Lower lobe of right lung (tissue), 2 donors: ENCODE measurements around the gene GBE1. TPM values are rescaled to one million over a fixed set of nuclear protein-coding genes. Genes with fewer than 3 reads are reported as not detected.

Source experiments
- ATAC-seq, 2 donors: fragments of 200-7000 bp; cut with Tn5 transposase; one replicate each; pipeline ENCODE4 v1.9.1; 2020 to 2022; ENCODE audit warnings: mild to moderate bottlenecking in 2 of 2, moderate library complexity in 2 of 2
- DNase-seq: peaks from one replicate; pipeline ENCODE4 v3.0.0-alpha.2; 2020
- H3K27ac ChIP-seq: fragments of 200-600 bp; one replicate; pipeline ENCODE4 v1.8.0; 2022
- H3K27me3 ChIP-seq: fragments of 200-600 bp; one replicate; pipeline ENCODE4 v1.8.0; 2022; ENCODE audit warnings: low read depth
- H3K36me3 ChIP-seq: fragments of 200-600 bp; one replicate; pipeline ENCODE4 v1.8.0; 2022; ENCODE audit warnings: mild to moderate bottlenecking
- H3K4me1 ChIP-seq: fragments of 200-600 bp; one replicate; pipeline ENCODE4 v1.8.0; 2022
- H3K4me3 ChIP-seq: fragments of 200-600 bp; one replicate; pipeline ENCODE4 v1.8.0; 2022; ENCODE audit warnings: mild to moderate bottlenecking
- H3K9me3 ChIP-seq: fragments of 200-600 bp; one replicate; pipeline ENCODE4 v1.8.0; 2022
- CTCF ChIP-seq: fragments of 200-600 bp; IDR thresholded peaks from one replicate; pipeline ENCODE4 v1.8.0; 2022; ENCODE audit warnings: antibody characterized with exemption, mild to moderate bottlenecking
- intact Hi-C: fragments of 100-400 bp; cut with DNase I; formaldehyde crosslinking; loops from one replicate; pipeline ENCODE4 v1.11.0; 2022
- total RNA-seq: library from RNA; stranded (reverse); fragmentation: NEBNext Ultra II Directional; extraction: Animal tissue kit (Norgen Biotek cat#: 25700); gene quantifications from one replicate; pipeline ENCODE4 v1.2.1, GENCODE V29; 2021
- donor health status: DM: no; HTN: yes; CAD: no; lungs with severe emphysema.

Gene GBE1
- total RNA-seq, 1 donor from 2014 or later = 23.0 TPM

- Histone ChIP-seq H3K4me1 (no peaks in the 10 kb centered on the region), H3K9me3 (no peaks in the 10 kb centered on the region), H3K27ac (no peak overlapping the region), H3K4me3 (no peak overlapping the region), H3K36me3 (no peaks in the 10 kb centered on the region), H3K27me3 (no peaks in the 10 kb centered on the region)
- no peak for TF ChIP-seq CTCF
- ATAC-seq (no peak), DNase-seq (no peak)
- intact Hi-C loops = no loop called here
Observed at GRCh38 chr3:81699536-81700320, 61.7 kb downstream of the GBE1 start.

GRCh38 chr3:81696090-81696489 lies 65.4 kb downstream of the GBE1 start:
- H3K9me3 ChIP-seq = no peaks in the 10 kb centered on the region
- intact Hi-C loops = no loop called here
- no peaks in the 10 kb centered on the region for H3K27me3 ChIP-seq
- H3K4me1 ChIP-seq = no peaks in the 10 kb centered on the region
- no peak overlapping the region for H3K27ac ChIP-seq
- ATAC-seq (no peak), DNase-seq (no peak)
- no peaks in the 10 kb centered on the region for H3K36me3 ChIP-seq
- no peak overlapping the region for H3K4me3 ChIP-seq
- TF ChIP-seq CTCF = no peak

- no peak for TF ChIP-seq CTCF
- Histone ChIP-seq H3K4me1 (no peaks in the 10 kb centered on the region), H3K27me3 (no peaks in the 10 kb centered on the region), H3K9me3 (no peaks in the 10 kb centered on the region), H3K27ac (no peak overlapping the region), H3K4me3 (no peak overlapping the region), H3K36me3 (no peaks in the 10 kb centered on the region)
- intact Hi-C loops = no loop called here
- DNase-seq (no peak), ATAC-seq (no peak)
Observed at GRCh38 chr3:81695302-81695701, 66.1 kb downstream of the GBE1 start.

- no peaks in the 10 kb centered on the region for H3K4me1 ChIP-seq
- H3K27me3 ChIP-seq = no peaks in the 10 kb centered on the region
- no peak for TF ChIP-seq CTCF
- H3K36me3 ChIP-seq = no peaks in the 10 kb centered on the region
- no peak overlapping the region for H3K27ac ChIP-seq
- DNase-seq (no peak), ATAC-seq (no peak)
- no peaks in the 10 kb centered on the region for H3K9me3 ChIP-seq
- intact Hi-C loops = no loop called here
- H3K4me3 ChIP-seq = no peak overlapping the region
Observed at GRCh38 chr3:81694662-81695061, 66.8 kb downstream of the GBE1 start.

GRCh38 chr3:81692766-81693165 lies 68.7 kb downstream of the GBE1 start:
- Histone ChIP-seq H3K4me1 (no peaks in the 10 kb centered on the region), H3K27me3 (no peaks in the 10 kb centered on the region), H3K36me3 (no peaks in the 10 kb centered on the region), H3K27ac (no peak overlapping the region), H3K9me3 (no peaks in the 10 kb centered on the region), H3K4me3 (no peak overlapping the region)
- intact Hi-C loops = no loop called here
- DNase-seq (no peak), ATAC-seq (no peak)
- TF ChIP-seq CTCF = no peak
